Measurements from ENCODE around the gene IVD. TPM values are rescaled to one million over a fixed set of nuclear protein-coding genes. Genes with fewer than 3 reads are reported as not detected.

The IVD gene
- total and polyA plus RNA-seq, 3 donors from 2014 or later, result 79.1 to 94.7 (median 88.7) TPM

DNA sequence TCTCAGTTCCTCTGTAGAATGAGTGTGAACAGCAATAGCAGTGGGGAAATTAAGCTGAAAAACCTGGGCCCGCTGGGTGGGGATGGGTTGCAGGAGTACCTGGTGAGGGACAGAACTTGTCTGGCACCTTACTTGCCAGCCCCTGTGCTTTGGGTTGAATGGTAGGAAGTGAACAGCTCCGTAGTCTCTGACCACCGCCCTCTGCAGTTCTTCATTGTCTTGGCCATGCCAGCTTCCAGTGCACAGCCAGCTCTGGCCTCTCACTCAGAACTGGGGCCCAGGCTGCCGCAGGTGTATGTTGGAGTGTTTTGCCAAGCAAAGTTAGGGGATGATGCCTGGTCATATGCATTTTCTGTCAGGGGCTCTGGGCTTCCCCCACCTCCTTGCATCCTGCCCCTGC is 51.1 kb downstream of the IVD start:
- H3K27me3 ChIP-seq, result no peaks in the 10 kb centered on the region
- H3K36me3 ChIP-seq (ENCODE audit: low read depth, missing control alignments), result no peaks in the 10 kb centered on the region
- H3K27ac ChIP-seq, result no peak overlapping the region
- intact Hi-C loops (cut with DNase I; ENCODE audit: low total_unique reads), result no loop called here
- DNase-seq, result no peak
- no peaks in the 10 kb centered on the region for H3K9me3 ChIP-seq
- H3K4me1 ChIP-seq, result peaks cover 17% of the 10 kb centered on the region
- WGBS, 2 donors, result 67% methylated on average over 3 to 4 of the region's 4 CpGs
- TF ChIP-seq, protein P1, sequence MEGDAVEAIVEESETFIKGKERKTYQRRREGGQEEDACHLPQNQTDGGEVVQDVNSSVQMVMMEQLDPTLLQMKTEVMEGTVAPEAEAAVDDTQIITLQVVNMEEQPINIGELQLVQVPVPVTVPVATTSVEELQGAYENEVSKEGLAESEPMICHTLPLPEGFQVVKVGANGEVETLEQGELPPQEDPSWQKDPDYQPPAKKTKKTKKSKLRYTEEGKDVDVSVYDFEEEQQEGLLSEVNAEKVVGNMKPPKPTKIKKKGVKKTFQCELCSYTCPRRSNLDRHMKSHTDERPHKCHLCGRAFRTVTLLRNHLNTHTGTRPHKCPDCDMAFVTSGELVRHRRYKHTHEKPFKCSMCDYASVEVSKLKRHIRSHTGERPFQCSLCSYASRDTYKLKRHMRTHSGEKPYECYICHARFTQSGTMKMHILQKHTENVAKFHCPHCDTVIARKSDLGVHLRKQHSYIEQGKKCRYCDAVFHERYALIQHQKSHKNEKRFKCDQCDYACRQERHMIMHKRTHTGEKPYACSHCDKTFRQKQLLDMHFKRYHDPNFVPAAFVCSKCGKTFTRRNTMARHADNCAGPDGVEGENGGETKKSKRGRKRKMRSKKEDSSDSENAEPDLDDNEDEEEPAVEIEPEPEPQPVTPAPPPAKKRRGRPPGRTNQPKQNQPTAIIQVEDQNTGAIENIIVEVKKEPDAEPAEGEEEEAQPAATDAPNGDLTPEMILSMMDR (IDR thresholded peaks at IDR 0.05), result no peak
- no peak for TF ChIP-seq POLR2A (IDR thresholded peaks at IDR 0.05)
- H3K4me3 ChIP-seq, result no peak overlapping the region

DNA sequence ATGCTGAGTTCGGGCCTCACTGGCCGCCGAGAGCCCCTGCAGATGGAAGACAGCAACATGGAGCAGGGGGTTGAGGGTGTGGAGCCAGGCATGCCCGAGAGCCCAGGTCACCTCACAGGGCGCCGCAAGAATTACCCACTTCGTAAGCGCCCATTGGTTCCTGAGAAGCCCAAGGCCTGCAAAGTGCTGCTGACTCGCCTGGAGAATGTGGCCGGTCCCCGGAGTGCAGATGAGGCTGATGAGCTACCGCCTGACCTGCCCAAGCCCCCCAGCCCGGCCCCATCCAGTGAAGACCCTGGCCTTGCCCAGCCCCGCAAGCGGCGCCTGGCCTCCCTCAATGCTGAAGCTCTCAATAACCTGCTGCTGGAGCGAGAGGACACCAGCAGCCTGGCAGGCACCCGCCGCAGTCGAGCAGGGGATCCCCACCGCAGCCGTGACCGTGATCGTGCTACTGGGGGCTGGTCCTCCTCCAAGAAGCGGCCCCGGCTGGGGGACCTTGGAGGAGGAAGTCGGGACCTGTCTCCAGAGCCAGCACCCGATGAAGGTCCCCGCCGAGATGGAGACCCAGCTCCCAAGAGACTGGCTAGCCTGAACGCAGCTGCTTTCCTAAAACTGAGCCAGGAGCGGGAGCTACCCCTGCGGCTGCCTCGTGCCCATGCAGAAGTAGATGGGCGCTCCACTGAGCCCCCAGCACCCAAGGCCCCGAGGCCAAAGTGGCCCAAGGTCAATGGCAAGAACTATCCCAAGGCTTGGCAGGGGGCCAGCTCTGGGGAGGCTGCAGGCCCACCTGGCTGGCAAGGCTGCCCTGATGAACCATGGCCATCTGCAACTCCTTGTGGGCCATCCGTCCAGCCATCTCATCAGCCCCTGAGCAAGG is 53.1 kb downstream of the IVD start:
- no peak overlapping the region for H3K4me3 ChIP-seq
- no peaks in the 10 kb centered on the region for H3K9me3 ChIP-seq
- H3K27ac ChIP-seq, result no peak overlapping the region
- WGBS, 2 donors, result 90 to 94% methylated on average over 13 to 32 of the region's 37 CpGs
- no peaks in the 10 kb centered on the region for H3K27me3 ChIP-seq
- H3K4me1 ChIP-seq, result peaks cover 17% of the 10 kb centered on the region
- intact Hi-C loops (cut with DNase I; ENCODE audit: low total_unique reads), result no loop called here
- DNase-seq, result no peak
- no peak for TF ChIP-seq POLR2A (IDR thresholded peaks at IDR 0.05)
- TF ChIP-seq, protein P1 (IDR thresholded peaks at IDR 0.05), result no peak
- H3K36me3 ChIP-seq (ENCODE audit: low read depth, missing control alignments), result no peaks in the 10 kb centered on the region

DNA sequence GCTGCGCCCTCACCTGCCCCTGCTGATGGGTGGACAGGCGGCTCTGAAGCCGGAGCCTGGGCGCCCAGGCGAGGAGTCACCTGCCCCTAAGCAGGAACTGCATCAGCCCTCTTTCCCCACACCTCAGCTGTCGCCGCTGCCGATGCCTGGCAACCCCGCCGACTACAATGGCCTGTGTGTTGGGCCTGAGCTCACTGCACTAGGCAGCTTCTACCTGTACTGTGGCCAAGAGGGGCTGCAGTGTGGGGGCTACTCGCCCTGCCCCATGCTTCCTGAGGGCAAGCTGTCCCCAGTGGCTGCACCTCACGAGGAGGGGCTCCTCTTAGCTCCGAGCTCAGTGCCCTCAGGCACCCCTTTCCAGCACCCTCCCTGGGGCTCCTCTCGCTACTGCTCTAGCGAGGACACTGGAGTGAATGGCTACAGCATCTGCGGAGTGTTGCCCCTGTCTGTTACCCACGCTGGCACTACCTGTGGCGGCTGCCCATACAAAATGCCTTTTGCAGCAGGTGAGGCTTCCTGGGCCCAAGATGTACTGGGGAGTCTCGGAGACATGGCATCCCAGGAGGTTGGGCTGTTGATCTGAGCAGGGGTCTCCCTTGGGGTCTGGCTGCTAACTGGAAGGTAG is 53.9 kb downstream of the IVD start:
- no peaks in the 10 kb centered on the region for H3K36me3 ChIP-seq (ENCODE audit: low read depth, missing control alignments)
- intact Hi-C loops (cut with DNase I; ENCODE audit: low total_unique reads), result no loop called here

DNA sequence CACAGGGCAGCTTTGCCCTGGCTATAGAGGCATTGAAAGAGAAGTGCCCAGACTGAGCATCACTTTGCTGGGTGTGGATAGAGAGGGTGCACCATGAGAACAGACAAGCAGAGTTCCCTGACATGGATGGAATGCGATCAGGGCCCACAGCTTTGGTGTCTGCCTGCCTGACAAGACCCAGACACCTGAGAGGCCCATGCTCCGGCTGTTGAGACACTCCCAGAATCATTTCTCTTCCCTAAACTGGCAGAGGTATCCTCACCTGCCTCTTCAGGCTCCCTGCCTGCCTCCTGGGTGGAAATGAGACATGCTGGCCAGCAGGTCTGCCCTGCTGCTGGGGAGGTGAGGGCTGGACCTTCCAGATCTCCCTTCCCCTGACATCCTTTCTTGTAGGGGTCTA is 54.8 kb downstream of the IVD start:
- Histone ChIP-seq H3K36me3 (ENCODE audit: low read depth, missing control alignments) (no peaks in the 10 kb centered on the region), H3K4me3 (no peak overlapping the region), H3K9me3 (no peaks in the 10 kb centered on the region), H3K4me1 (peaks cover 11% of the 10 kb centered on the region), H3K27ac (no peak overlapping the region), H3K27me3 (no peaks in the 10 kb centered on the region)
- no peak for DNase-seq
- TF ChIP-seq, protein P1 (IDR thresholded peaks at IDR 0.05), result no peak
- no peak for TF ChIP-seq POLR2A (IDR thresholded peaks at IDR 0.05)
- WGBS, 2 donors, result 94 to 100% methylated on average over 2 of the region's 2 CpGs
- intact Hi-C loops (cut with DNase I; ENCODE audit: low total_unique reads), result no loop called here

More for the DNA sequence above, 53.9 kb downstream of the IVD start:
- Histone ChIP-seq H3K27me3 (no peaks in the 10 kb centered on the region), H3K4me1 (peaks cover 17% of the 10 kb centered on the region), H3K27ac (no peak overlapping the region), H3K9me3 (no peaks in the 10 kb centered on the region), H3K4me3 (no peak overlapping the region)
- DNase-seq, result no peak
- TF ChIP-seq, protein P1 (IDR thresholded peaks at IDR 0.05), result no peak
- TF ChIP-seq POLR2A (IDR thresholded peaks at IDR 0.05), result no peak
- WGBS, 2 donors, result 93 to 97% methylated on average over 14 to 19 of the region's 19 CpGs
